ENCODE results near the gene PPP1R14D. TPM values are rescaled to one million over a fixed set of nuclear protein-coding genes. Genes with fewer than 3 reads are reported as not detected.

The PPP1R14D gene
- total and polyA plus RNA-seq, 4 donors: 0.36 TPM; not detected in 3

GRCh38 chr15:40807028-40807887, 21.2 kb downstream of the PPP1R14D start, which contains the start of the genes DNAJC17 and ZFYVE19:
Gene DNAJC17, minus strand, starts transcription at chr15:40807473. Its CDS starts 27 bp downstream, at chr15:40807446.
Gene ZFYVE19, plus strand, starts transcription at chr15:40807089. Its CDS starts 501 bp downstream, at chr15:40807590.
- Histone ChIP-seq H3K4me1 (ENCODE audit: control insufficient read depth, insufficient read depth, low read length) (peaks cover 28% of the 10 kb centered on the region), H3K9me3 (ENCODE audit: control insufficient read depth, insufficient read depth, low read length) (no peaks in the 10 kb centered on the region), H3K36me3 (ENCODE audit: control insufficient read depth, insufficient read depth, low read length) (peaks cover 22% of the 10 kb centered on the region), H3K4me3 (ENCODE audit: low read depth, low read length) (peak within 1 kb of the TSS; percentile 100), H3K27ac (ENCODE audit: low read depth, low read length) (peak within 1 kb of the TSS; percentile 97), H3K27me3 (ENCODE audit: control insufficient read depth, insufficient read depth, low read length) (no peaks in the 10 kb centered on the region)
- peak; percentile 93 to 99 (median 96) for DNase-seq (ENCODE audit: low read depth in 4 of 6, low spot score in 6 of 6)
- 0% methylated on average over 63 of the region's 64 CpGs for WGBS (ENCODE audit: insufficient coverage)

DNA sequence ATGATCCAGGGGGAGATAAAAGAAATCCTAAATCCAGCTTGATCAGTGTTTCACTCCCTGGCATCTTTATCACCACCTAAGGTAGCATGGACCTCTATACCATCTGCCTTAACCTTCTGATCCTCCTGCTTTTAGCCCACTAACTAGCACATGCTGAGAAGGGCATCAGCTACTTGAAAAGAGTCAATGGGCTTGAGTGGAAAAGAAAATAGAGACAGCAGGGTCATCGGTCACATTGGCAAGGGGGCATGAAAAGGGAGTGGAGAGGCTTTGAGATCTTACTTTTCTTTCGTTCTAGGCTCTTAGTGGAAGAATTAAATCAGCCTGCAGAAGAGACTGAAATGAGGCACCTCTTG, 21.9 kb downstream of the PPP1R14D start:
- WGBS (ENCODE audit: insufficient coverage): 0% methylated on average over 2 of the region's 2 CpGs
- peaks cover 22% of the 10 kb centered on the region for H3K36me3 ChIP-seq (ENCODE audit: control insufficient read depth, insufficient read depth, low read length)
- DNase-seq (ENCODE audit: low read depth in 4 of 6, low spot score in 6 of 6): no peak
- H3K4me3 ChIP-seq (ENCODE audit: low read depth, low read length): peak overlapping the region; percentile 100
- no peaks in the 10 kb centered on the region for H3K27me3 ChIP-seq (ENCODE audit: control insufficient read depth, insufficient read depth, low read length)
- no peaks in the 10 kb centered on the region for H3K9me3 ChIP-seq (ENCODE audit: control insufficient read depth, insufficient read depth, low read length)
- H3K27ac ChIP-seq (ENCODE audit: low read depth, low read length): peak overlapping the region; percentile 97
- peaks cover 28% of the 10 kb centered on the region for H3K4me1 ChIP-seq (ENCODE audit: control insufficient read depth, insufficient read depth, low read length)

DNA sequence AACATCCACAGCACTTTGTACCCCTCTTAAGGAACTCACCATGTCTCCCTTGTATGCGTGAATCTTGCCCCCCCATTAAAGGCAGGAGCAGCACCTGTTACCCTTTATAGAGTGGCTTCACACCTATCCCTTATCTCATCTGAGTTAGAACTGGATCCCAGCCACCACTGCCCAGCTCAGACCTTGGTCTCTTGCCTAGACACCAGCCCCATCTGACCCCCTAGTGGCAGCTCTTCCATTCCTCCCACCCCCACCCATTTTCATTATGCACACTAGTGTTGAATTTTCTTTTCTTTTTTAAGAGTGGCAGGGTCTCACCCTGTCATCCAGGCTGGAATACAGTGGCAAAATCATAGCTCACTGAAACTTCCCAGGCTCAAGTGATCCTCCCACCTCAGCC, 24.8 kb downstream of the PPP1R14D start:
- WGBS (ENCODE audit: insufficient coverage): 92% methylated on average over 1 of the region's 1 CpG
- H3K4me3 ChIP-seq (ENCODE audit: low read depth, low read length): no peak overlapping the region
- H3K27ac ChIP-seq (ENCODE audit: low read depth, low read length): no peak overlapping the region
- peaks cover 2% of the 10 kb centered on the region for H3K36me3 ChIP-seq (ENCODE audit: control insufficient read depth, insufficient read depth, low read length)
- no peak for DNase-seq (ENCODE audit: low read depth in 4 of 6, low spot score in 6 of 6)
- H3K27me3 ChIP-seq (ENCODE audit: control insufficient read depth, insufficient read depth, low read length): no peaks in the 10 kb centered on the region
- H3K9me3 ChIP-seq (ENCODE audit: control insufficient read depth, insufficient read depth, low read length): no peaks in the 10 kb centered on the region
- peaks cover 20% of the 10 kb centered on the region for H3K4me1 ChIP-seq (ENCODE audit: control insufficient read depth, insufficient read depth, low read length)

DNA sequence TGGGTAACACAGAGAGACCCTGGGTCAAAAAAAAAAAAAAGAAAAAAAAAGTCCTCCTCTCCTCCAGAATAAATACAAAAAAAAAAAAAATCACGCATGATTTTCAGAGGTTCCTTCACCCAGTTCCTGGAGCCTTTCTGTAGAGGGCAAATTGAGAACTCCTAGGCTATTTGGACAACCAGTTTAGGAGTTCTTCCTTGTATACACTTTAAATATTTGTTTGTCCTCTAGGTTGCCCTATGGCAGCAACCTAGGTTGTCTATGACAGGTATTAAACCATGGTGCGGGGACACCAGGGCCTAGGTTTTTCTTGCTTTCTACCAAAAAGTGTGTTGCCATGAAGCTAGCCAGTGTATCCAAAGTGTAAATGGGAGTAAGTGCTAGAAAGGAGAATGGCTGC, 25.4 kb downstream of the PPP1R14D start:
- H3K36me3 ChIP-seq (ENCODE audit: control insufficient read depth, insufficient read depth, low read length): peaks cover 2% of the 10 kb centered on the region
- no peak for DNase-seq (ENCODE audit: low read depth in 4 of 6, low spot score in 6 of 6)
- peaks cover 14% of the 10 kb centered on the region for H3K4me1 ChIP-seq (ENCODE audit: control insufficient read depth, insufficient read depth, low read length)
- no peak overlapping the region for H3K27ac ChIP-seq (ENCODE audit: low read depth, low read length)
- H3K27me3 ChIP-seq (ENCODE audit: control insufficient read depth, insufficient read depth, low read length): no peaks in the 10 kb centered on the region
- 100% methylated on average over 1 of the region's 2 CpGs for WGBS (ENCODE audit: insufficient coverage)
- H3K4me3 ChIP-seq (ENCODE audit: low read depth, low read length): no peak overlapping the region
- no peaks in the 10 kb centered on the region for H3K9me3 ChIP-seq (ENCODE audit: control insufficient read depth, insufficient read depth, low read length)

- no peak for DNase-seq (ENCODE audit: low read depth in 4 of 6, low spot score in 6 of 6)
- Histone ChIP-seq H3K27me3 (ENCODE audit: control insufficient read depth, insufficient read depth, low read length) (no peaks in the 10 kb centered on the region), H3K4me3 (ENCODE audit: low read depth, low read length) (no peak overlapping the region), H3K36me3 (ENCODE audit: control insufficient read depth, insufficient read depth, low read length) (peaks cover 2% of the 10 kb centered on the region), H3K4me1 (ENCODE audit: control insufficient read depth, insufficient read depth, low read length) (no peaks in the 10 kb centered on the region), H3K9me3 (ENCODE audit: control insufficient read depth, insufficient read depth, low read length) (no peaks in the 10 kb centered on the region), H3K27ac (ENCODE audit: low read depth, low read length) (no peak overlapping the region)
- WGBS (ENCODE audit: insufficient coverage): 92% methylated on average over 2 of the region's 3 CpGs
Observed at GRCh38 chr15:40799523-40799922, 29.0 kb downstream of the PPP1R14D start.

- H3K27me3 ChIP-seq (ENCODE audit: control insufficient read depth, insufficient read depth, low read length): no peaks in the 10 kb centered on the region
- H3K36me3 ChIP-seq (ENCODE audit: control insufficient read depth, insufficient read depth, low read length): peaks cover 4% of the 10 kb centered on the region
- WGBS (ENCODE audit: insufficient coverage): no CpG with 5 or more reads among the region's 5 CpGs
- no peak overlapping the region for H3K27ac ChIP-seq (ENCODE audit: low read depth, low read length)
- DNase-seq (ENCODE audit: low read depth in 4 of 6, low spot score in 6 of 6): no peak
- no peak overlapping the region for H3K4me3 ChIP-seq (ENCODE audit: low read depth, low read length)
- no peaks in the 10 kb centered on the region for H3K4me1 ChIP-seq (ENCODE audit: control insufficient read depth, insufficient read depth, low read length)
- H3K9me3 ChIP-seq (ENCODE audit: control insufficient read depth, insufficient read depth, low read length): no peaks in the 10 kb centered on the region
Observed at GRCh38 chr15:40796512-40796911, 32.0 kb downstream of the PPP1R14D start.

GRCh38 chr15:40796041-40796440, 32.5 kb downstream of the PPP1R14D start:
- WGBS (ENCODE audit: insufficient coverage): 50% methylated on average over 1 of the region's 2 CpGs
- Histone ChIP-seq H3K27me3 (ENCODE audit: control insufficient read depth, insufficient read depth, low read length) (no peaks in the 10 kb centered on the region), H3K9me3 (ENCODE audit: control insufficient read depth, insufficient read depth, low read length) (no peaks in the 10 kb centered on the region), H3K4me3 (ENCODE audit: low read depth, low read length) (no peak overlapping the region), H3K4me1 (ENCODE audit: control insufficient read depth, insufficient read depth, low read length) (no peaks in the 10 kb centered on the region), H3K36me3 (ENCODE audit: control insufficient read depth, insufficient read depth, low read length) (peaks cover 4% of the 10 kb centered on the region), H3K27ac (ENCODE audit: low read depth, low read length) (no peak overlapping the region)
- no peak for DNase-seq (ENCODE audit: low read depth in 4 of 6, low spot score in 6 of 6)

DNA sequence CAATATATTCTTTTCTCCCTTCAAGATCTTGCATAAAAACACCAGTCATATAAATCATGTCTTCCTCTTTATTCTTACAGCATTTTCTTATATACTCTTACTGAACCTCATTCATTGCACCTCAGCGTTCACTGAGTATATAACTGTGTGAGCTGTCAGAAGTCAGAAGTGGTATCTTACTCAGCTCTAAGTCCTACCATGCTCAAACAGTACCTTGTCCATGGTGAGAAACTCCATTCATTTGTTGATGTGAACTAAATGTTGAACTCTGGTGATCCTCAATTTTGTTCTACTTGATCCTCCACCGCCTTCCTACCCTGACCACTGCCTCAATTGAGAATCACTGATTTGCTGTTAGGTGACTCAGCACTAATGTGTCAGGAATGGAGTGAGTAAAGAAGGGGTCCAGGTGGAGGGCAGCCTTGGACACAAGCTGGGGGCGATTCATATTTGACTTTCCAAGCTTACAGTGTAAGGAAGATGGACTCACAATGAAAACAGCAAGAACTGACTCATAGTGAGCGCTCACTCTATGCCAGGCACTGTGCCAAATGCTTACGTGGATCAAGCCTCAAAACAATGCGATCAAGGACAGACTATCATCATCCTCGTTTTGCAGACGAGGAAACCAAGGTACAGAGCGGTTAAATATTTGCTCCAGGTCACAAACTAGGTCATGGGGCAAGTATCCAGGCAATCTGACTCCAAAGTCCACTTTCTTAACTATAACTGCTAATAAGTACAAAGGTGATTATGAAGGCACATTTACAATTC, 35.1 kb downstream of the PPP1R14D start:
- Histone ChIP-seq H3K4me3 (ENCODE audit: low read depth, low read length) (no peak overlapping the region), H3K27ac (ENCODE audit: low read depth, low read length) (no peak overlapping the region), H3K4me1 (ENCODE audit: control insufficient read depth, insufficient read depth, low read length) (no peaks in the 10 kb centered on the region), H3K36me3 (ENCODE audit: control insufficient read depth, insufficient read depth, low read length) (peaks cover 7% of the 10 kb centered on the region), H3K9me3 (ENCODE audit: control insufficient read depth, insufficient read depth, low read length) (no peaks in the 10 kb centered on the region), H3K27me3 (ENCODE audit: control insufficient read depth, insufficient read depth, low read length) (no peaks in the 10 kb centered on the region)
- WGBS (ENCODE audit: insufficient coverage): 89% methylated on average over 5 of the region's 9 CpGs
- no peak for DNase-seq (ENCODE audit: low read depth in 4 of 6, low spot score in 6 of 6)

DNA sequence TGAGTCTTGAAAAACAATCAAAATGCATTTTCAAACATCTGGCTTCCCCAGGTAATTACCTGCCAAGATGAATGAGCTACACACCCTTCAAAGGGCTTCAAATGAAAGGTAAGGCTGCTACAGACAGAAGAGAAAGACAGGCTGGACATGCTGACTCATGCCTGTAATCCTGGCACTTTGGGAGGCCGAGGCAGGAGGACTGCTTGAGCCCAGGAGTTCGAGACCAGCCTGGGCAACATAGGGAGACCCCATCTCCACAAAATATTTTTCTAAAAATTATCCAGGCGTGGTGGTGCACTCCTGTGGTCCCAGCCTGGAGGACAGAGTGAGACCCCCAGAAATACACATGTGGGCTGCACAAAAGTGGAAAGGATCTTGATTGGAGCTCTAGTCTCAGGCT, 36.1 kb downstream of the PPP1R14D start:
- H3K4me3 ChIP-seq (ENCODE audit: low read depth, low read length): no peak overlapping the region
- peaks cover 7% of the 10 kb centered on the region for H3K36me3 ChIP-seq (ENCODE audit: control insufficient read depth, insufficient read depth, low read length)
- 91% methylated on average over 3 of the region's 3 CpGs for WGBS (ENCODE audit: insufficient coverage)
- H3K27ac ChIP-seq (ENCODE audit: low read depth, low read length): no peak overlapping the region
- no peaks in the 10 kb centered on the region for H3K27me3 ChIP-seq (ENCODE audit: control insufficient read depth, insufficient read depth, low read length)
- H3K9me3 ChIP-seq (ENCODE audit: control insufficient read depth, insufficient read depth, low read length): no peaks in the 10 kb centered on the region
- no peak for DNase-seq (ENCODE audit: low read depth in 4 of 6, low spot score in 6 of 6)
- H3K4me1 ChIP-seq (ENCODE audit: control insufficient read depth, insufficient read depth, low read length): peaks cover 6% of the 10 kb centered on the region

All from spinal cord (tissue), 10 donors.